Body of pancreas (tissue), 4 donors: ENCODE results near the gene PCID2. TPM values are rescaled to one million over a fixed set of nuclear protein-coding genes. Genes with fewer than 3 reads are reported as not detected.

Experiments
- ATAC-seq: fragments of 150-250 bp; one replicate; pipeline ENCODE4 v1.9.1; 2016
- DNase-seq, 4 donors: peaks; one replicate each; pipeline ENCODE4 v3.0.0-alpha.2; 2019
- H3K27ac ChIP-seq, 4 donors: fragments of 200-600 bp; sonication (generic); 1 replicate in 3 of 4; 2 replicates in 1 of 4; pipeline versions ENCODE4 v1.5.1 to v1.6.1; 2016 to 2019; ENCODE audit warnings: mild to moderate bottlenecking in 1 of 4, mixed read lengths in 1 of 4, moderate library complexity in 1 of 4
- H3K27me3 ChIP-seq, 2 donors: fragments of 200-600 bp; sonication (generic); one replicate each; pipeline ENCODE4 v1.6.0; 2016; ENCODE audit warnings: mild to moderate bottlenecking in 1 of 2
- H3K36me3 ChIP-seq, 2 donors: fragments of 200-600 bp; sonication (generic); replicated peaks in 1 of 2; 2 replicates each; pipeline ENCODE4 v1.5.1; 2016; ENCODE audit warnings: low read depth in 2 of 2; ENCODE audit not compliant: insufficient read depth in 1 of 2
- H3K4me1 ChIP-seq: fragments of 200-600 bp; sonication (generic); one replicate; pipeline ENCODE4 v1.6.0; 2016
- H3K4me3 ChIP-seq, 2 donors: fragments of 200-600 bp; sonication (generic); 1 replicate in 1 of 2; 2 replicates in 1 of 2; pipeline ENCODE4 v1.5.1; 2016 to 2019
- H3K9me3 ChIP-seq, 3 donors: fragments of 200-600 bp; sonication (generic); 1 replicate in 2 of 3; 2 replicates in 1 of 3; pipeline ENCODE4 v1.5.1; 2016
- POLR2A ChIP-seq, 3 donors: fragments of 450-650 bp; IDR thresholded peaks; one replicate each; pipeline ENCODE4 v1.6.1; 2016; ENCODE audit warnings: antibody characterized with exemption in 3 of 3, mild to moderate bottlenecking in 2 of 3
- WGBS, 2 donors: methylation state at CpG; one replicate each; pipeline ENCODE4 v1.1.5; 2017; 5-methylcytosine and 5-hydroxymethylcytosine counted together
- intact Hi-C: fragments of 100-400 bp; cut with DNase I; formaldehyde crosslinking; loops from one replicate; pipeline ENCODE4 v1.15.1; 2023
- total RNA-seq, 2 donors: library from RNA; depleted of rRNA; stranded (reverse); fragments of >200 nt; gene quantifications; one replicate each; pipeline ENCODE4 v1.1.0, GENCODE V29; 2016
- TF ChIP-seq, protein P1 (sequence below), 7 experiments: fragments of 450-650 bp in 4 of 7; fragments of 200-600 bp in 3 of 7; sonication (generic) in 3 of 7; IDR thresholded peaks; one replicate each; pipeline ENCODE4 v1.5.1; 2016 to 2019; ENCODE audit warnings: antibody characterized with exemption in 7 of 7

The PCID2 gene
- total RNA-seq, 2 donors from 2014 or later, result 23.7 to 33.7 TPM

DNA sequence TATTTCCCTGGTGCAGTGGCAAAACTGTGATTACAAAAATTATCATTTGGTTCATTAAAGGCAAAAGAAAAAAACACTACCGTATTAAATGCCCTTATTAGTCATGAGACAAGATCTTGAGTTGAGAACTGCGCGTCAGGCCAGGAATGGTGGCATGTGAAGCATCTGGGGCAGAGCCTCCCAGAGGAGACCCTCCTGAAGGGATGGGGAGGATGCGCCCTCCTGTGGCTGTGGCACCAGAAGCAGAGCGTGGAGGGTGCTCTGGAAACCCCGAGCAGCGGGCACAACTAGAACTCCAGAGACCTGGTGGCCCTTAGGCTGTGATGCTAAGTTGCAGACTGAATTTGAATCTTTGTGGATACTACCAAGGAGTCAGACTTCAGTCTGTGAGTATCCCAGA lies 12.4 kb upstream of the PCID2 start:
- H3K36me3 ChIP-seq, result peaks cover 0 to 2% of the 10 kb centered on the region in 2 donors
- H3K27ac ChIP-seq, result no peak overlapping the region
- TF ChIP-seq, protein P1, sequence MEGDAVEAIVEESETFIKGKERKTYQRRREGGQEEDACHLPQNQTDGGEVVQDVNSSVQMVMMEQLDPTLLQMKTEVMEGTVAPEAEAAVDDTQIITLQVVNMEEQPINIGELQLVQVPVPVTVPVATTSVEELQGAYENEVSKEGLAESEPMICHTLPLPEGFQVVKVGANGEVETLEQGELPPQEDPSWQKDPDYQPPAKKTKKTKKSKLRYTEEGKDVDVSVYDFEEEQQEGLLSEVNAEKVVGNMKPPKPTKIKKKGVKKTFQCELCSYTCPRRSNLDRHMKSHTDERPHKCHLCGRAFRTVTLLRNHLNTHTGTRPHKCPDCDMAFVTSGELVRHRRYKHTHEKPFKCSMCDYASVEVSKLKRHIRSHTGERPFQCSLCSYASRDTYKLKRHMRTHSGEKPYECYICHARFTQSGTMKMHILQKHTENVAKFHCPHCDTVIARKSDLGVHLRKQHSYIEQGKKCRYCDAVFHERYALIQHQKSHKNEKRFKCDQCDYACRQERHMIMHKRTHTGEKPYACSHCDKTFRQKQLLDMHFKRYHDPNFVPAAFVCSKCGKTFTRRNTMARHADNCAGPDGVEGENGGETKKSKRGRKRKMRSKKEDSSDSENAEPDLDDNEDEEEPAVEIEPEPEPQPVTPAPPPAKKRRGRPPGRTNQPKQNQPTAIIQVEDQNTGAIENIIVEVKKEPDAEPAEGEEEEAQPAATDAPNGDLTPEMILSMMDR (IDR thresholded peaks at IDR 0.05), result no peak
- no peak for TF ChIP-seq POLR2A (IDR thresholded peaks at IDR 0.05)

DNA sequence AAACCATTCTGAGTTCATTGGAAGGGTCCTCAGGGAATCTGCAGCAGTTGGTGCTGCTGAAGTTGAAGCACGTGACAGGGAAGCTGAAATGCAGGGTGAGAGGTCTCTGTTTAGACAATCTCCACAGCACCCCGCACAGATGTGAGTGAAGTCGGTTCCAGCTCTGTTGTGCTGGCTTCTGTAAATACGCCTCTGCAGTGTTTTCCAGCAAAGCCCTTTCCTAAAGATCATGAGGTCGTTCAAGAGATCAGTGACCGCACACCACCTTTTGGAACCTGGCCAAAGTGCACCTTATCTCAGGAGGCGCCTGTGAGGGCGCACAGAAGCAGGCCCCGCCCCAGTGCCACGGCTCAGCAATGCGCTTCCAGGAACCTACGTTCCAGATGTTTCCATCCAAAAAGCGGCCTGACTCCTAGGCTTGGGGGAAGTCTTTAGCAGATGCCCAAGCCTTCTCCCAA lies 11.7 kb upstream of the PCID2 start:
- peaks cover 0 to 2% of the 10 kb centered on the region in 2 donors for H3K36me3 ChIP-seq
- intact Hi-C loops, result no loop called here
- no peak overlapping the region for H3K27ac ChIP-seq
- no peak overlapping the region for H3K4me3 ChIP-seq
- DNase-seq (peak; percentile 29 to 39 (median 32)), ATAC-seq (no peak)
- H3K27me3 ChIP-seq, result no peaks in the 10 kb centered on the region
- H3K4me1 ChIP-seq, result peaks cover 29% of the 10 kb centered on the region
- TF ChIP-seq, protein P1 (IDR thresholded peaks at IDR 0.05), result no peak
- TF ChIP-seq POLR2A (IDR thresholded peaks at IDR 0.05), result no peak
- no peaks in the 10 kb centered on the region for H3K9me3 ChIP-seq
- WGBS, 2 donors, result 56 to 62% methylated on average over 13 of the region's 13 CpGs

More for the DNA sequence above, 12.4 kb upstream of the PCID2 start:
- intact Hi-C loops, result no loop called here
- ATAC-seq (no peak), DNase-seq (no peak)
- no peak overlapping the region for H3K4me3 ChIP-seq
- H3K9me3 ChIP-seq, result no peaks in the 10 kb centered on the region
- H3K4me1 ChIP-seq, result peaks cover 22% of the 10 kb centered on the region
- 95 to 97% methylated on average over 7 of the region's 7 CpGs for WGBS, 2 donors
- no peaks in the 10 kb centered on the region for H3K27me3 ChIP-seq

DNA sequence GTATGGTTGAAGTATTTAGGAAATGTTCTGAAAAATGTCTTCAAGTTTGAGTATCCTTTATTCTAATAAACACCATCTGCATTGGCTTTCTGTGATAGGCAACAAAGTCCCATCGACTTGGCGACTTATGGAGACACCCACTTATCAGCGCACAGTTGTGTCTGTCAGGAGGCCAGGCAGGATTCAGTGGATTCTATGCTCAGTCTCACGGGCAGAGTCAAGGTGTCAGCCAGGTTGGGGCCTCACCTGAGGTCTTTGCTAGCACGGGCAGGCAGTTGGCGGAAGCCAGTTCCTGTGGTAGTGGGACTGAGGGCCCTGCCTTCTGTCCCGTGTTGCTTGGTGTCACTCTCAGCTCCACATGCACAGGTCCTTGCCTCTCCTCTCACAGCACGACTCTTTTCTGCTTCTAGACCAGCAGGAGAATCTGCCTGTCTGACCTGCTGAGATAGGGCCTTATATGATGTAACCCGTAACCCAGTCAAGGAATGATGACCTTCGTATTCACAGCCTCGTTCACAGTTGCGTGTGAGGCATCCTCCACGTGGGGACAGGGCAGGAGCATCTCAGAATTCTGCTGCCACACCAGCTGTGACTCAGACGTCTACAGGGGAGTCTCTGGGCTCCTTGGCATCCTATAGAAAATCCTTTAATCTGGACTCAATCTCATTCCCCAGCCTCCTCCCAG lies 10.9 kb upstream of the PCID2 start:
- H3K4me1 ChIP-seq, result peaks cover 36% of the 10 kb centered on the region
- ATAC-seq, result no peak
- H3K36me3 ChIP-seq, result peaks cover 0 to 2% of the 10 kb centered on the region in 2 donors
- no peak overlapping the region for H3K27ac ChIP-seq
- TF ChIP-seq, protein P1 (IDR thresholded peaks at IDR 0.05), result no peak
- TF ChIP-seq POLR2A (IDR thresholded peaks at IDR 0.05), result no peak
- intact Hi-C loops, result no loop called here
- WGBS, 2 donors, result 84 to 86% methylated on average over 13 to 14 of the region's 14 CpGs
- no peaks in the 10 kb centered on the region for H3K27me3 ChIP-seq
- no peaks in the 10 kb centered on the region for H3K9me3 ChIP-seq
- H3K4me3 ChIP-seq, result no peak overlapping the region
- DNase-seq, result no peak

DNA sequence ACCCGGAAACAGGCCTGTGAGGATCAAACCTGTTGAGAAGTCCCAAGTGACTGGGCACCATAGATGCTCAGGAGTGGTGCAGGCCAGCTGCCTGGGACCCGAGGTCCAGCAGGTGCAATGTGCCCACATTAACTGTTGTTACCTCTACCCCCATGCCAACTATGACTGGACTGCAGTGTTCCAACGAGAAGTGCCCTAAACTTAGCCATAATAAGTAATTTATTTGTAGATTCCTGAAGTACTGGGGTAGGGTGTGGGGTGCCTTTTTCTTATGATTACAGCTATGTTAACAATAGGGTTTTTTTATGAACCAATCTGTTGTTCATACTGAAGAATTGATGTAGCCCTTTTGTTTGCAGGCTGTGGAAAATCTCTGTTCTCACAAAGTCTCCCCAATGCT lies 10.1 kb upstream of the PCID2 start:
- WGBS, 2 donors, result 47 to 49% methylated on average over 3 of the region's 3 CpGs
- TF ChIP-seq, protein P1 (IDR thresholded peaks at IDR 0.05), result no peak
- TF ChIP-seq POLR2A (IDR thresholded peaks at IDR 0.05), result no peak
- Histone ChIP-seq H3K9me3 (no peaks in the 10 kb centered on the region), H3K27me3 (no peaks in the 10 kb centered on the region), H3K4me1 (peaks cover 37% of the 10 kb centered on the region), H3K4me3 (no peak overlapping the region), H3K36me3 (no peaks in the 10 kb centered on the region), H3K27ac (no peak overlapping the region)
- intact Hi-C loops, result no loop called here
- DNase-seq, result no peak
- ATAC-seq, result no peak
